SK-N-SH (cell line): ENCODE results near the gene SOX18. TPM values are rescaled to one million over a fixed set of nuclear protein-coding genes. Genes with fewer than 3 reads are reported as not detected.

Experiments
- CTCF ChIA-PET: fragments of 300-600, 350-600 bp; formaldehyde crosslinking; extraction: SDS; loops from one replicate; lab custom pipeline; 2021; lab: Yijun Ruan, JAX
- POLR2A ChIA-PET: fragments of 350-600 bp; sonication (Branson Sonifier 250); formaldehyde crosslinking; extraction: SDS; loops from one replicate; lab custom pipeline; 2020; ENCODE audit warnings: antibody characterized with exemption, inconsistent platforms; lab: Yijun Ruan, JAX
- DNase-seq: peaks from one replicate; pipeline ENCODE4 v3.0.0; 2012
- H2AFZ ChIP-seq: fragments of 200-600 bp; sonication (generic); 2 replicates; pipeline ENCODE4 v1.8.1; 2016; ENCODE audit warnings: antibody characterized with exemption, mild to moderate bottlenecking, low read depth
- H3F3A ChIP-seq: fragments of 200-600 bp; sonication (generic); replicated peaks from 2 replicates; pipeline ENCODE3; 2016; ENCODE audit warnings: antibody characterized with exemption, mild to moderate bottlenecking; ENCODE audit not compliant: insufficient read depth
- H3K27ac ChIP-seq, 2 experiments: fragments of 200-500 bp in 1 of 2; fragments of 200-600 bp in 1 of 2; sonication (Bioruptor generic) in 1 of 2; sonication (generic), shearing (Covaris generic) in 1 of 2; 2 replicates each; pipeline versions ENCODE4 v1.5.1 to v1.6.1; 2014 to 2016; ENCODE audit warnings: low read depth in 2 of 2, inconsistent platforms in 1 of 2, low read length in 1 of 2, mild to moderate bottlenecking in 1 of 2, mixed read lengths in 1 of 2
- H3K27me3 ChIP-seq: fragments of 200-600 bp; sonication (generic), shearing (Covaris generic); 2 replicates; pipeline ENCODE4 v1.6.1; 2016; ENCODE audit warnings: mixed run types; ENCODE audit not compliant: insufficient read depth
- H3K36me3 ChIP-seq, 2 experiments: fragments of 200-500 bp in 1 of 2; fragments of 200-600 bp in 1 of 2; sonication (Bioruptor generic) in 1 of 2; sonication (generic) in 1 of 2; replicated peaks in 1 of 2; 2 replicates each; pipeline versions ENCODE3 to v1.5.1; 2014 to 2016; ENCODE audit warnings: low read length in 1 of 2, mild to moderate bottlenecking in 1 of 2; ENCODE audit not compliant: insufficient read depth in 2 of 2, control insufficient read depth in 1 of 2
- H3K4me1 ChIP-seq, 2 experiments: fragments of 200-500 bp in 1 of 2; fragments of 200-600 bp in 1 of 2; sonication (Bioruptor generic) in 1 of 2; sonication (generic), shearing (Covaris generic) in 1 of 2; 2 replicates each; pipeline versions ENCODE4 v1.5.1 to v1.6.1; 2014 to 2016; ENCODE audit warnings: low read depth in 1 of 2, low read length in 1 of 2, mixed run types in 1 of 2; ENCODE audit not compliant: insufficient read depth in 2 of 2, control insufficient read depth in 1 of 2
- H3K4me2 ChIP-seq: fragments of 200-600 bp; sonication (generic), shearing (Covaris generic); 2 replicates; pipeline ENCODE4 v1.6.1; 2017; ENCODE audit warnings: mixed run types
- H3K4me3 ChIP-seq, 2 experiments: fragments of 200-500 bp in 1 of 2; fragments of 200-600 bp in 1 of 2; sonication (Bioruptor generic) in 1 of 2; sonication (generic), shearing (Covaris generic) in 1 of 2; 2 replicates each; pipeline versions ENCODE4 v1.5.1 to v1.8.1; 2014 to 2016; ENCODE audit warnings: low read depth in 2 of 2, inconsistent platforms in 1 of 2, low read length in 1 of 2, mild to moderate bottlenecking in 1 of 2, mixed read lengths in 1 of 2, moderate library complexity in 1 of 2
- H3K79me2 ChIP-seq: fragments of 200-600 bp; sonication (generic); 2 replicates; pipeline ENCODE4 v1.8.1; 2017; ENCODE audit warnings: mild to moderate bottlenecking; ENCODE audit not compliant: insufficient read depth
- H3K9ac ChIP-seq: fragments of 200-600 bp; sonication (generic); 2 replicates; pipeline ENCODE4 v1.6.1; 2017; ENCODE audit warnings: mixed run types
- H3K9me2 ChIP-seq: fragments of 200-600 bp; sonication (generic); 2 replicates; pipeline ENCODE4 v1.6.1; 2017; ENCODE audit warnings: mixed run types
- H3K9me3 ChIP-seq: fragments of 200-600 bp; sonication (generic); 2 replicates; pipeline ENCODE4 v1.6.1; 2017; ENCODE audit warnings: mixed run types, mild to moderate bottlenecking, moderate library complexity
- H4K20me1 ChIP-seq: fragments of 200-600 bp; sonication (generic); 2 replicates; pipeline ENCODE4 v1.6.1; 2017; ENCODE audit warnings: mild to moderate bottlenecking, mixed run types; ENCODE audit not compliant: insufficient read depth
- EP300 ChIP-seq, 2 experiments: IDR thresholded peaks; 2 replicates each; pipeline versions ENCODE4 v1.4.0 to v1.6.1; 2012; ENCODE audit warnings: borderline replicate concordance in 1 of 2, low read depth in 1 of 2, low read length in 1 of 2
- EZH2phosphoT487 ChIP-seq: fragments of 200-600 bp; sonication (generic); IDR thresholded peaks from 2 replicates; pipeline ENCODE4 v1.6.1; 2017; ENCODE audit warnings: low read depth, mixed run types, mild to moderate bottlenecking, antibody characterized with exemption, moderate library complexity, borderline replicate concordance
- FOSL2 ChIP-seq: IDR thresholded peaks from 2 replicates; pipeline ENCODE4 v1.4.0; 2012; ENCODE audit warnings: low read depth, mild to moderate bottlenecking, moderate library complexity, borderline replicate concordance
- FOXJ3 ChIP-seq: sonication (generic); formaldehyde crosslinking; IDR thresholded peaks from 2 replicates; pipeline ENCODE4 v1.5.1; 2020; ENCODE audit warnings: mild to moderate bottlenecking, missing genetic modification reagents
- IRF3 ChIP-seq: fragments of 150-350 bp; IDR thresholded peaks from 2 replicates; pipeline ENCODE4 v1.6.1; 2016; ENCODE audit warnings: mild to moderate bottlenecking, low read depth, low read length
- MEF2A ChIP-seq: IDR thresholded peaks from 2 replicates; pipeline ENCODE4 v1.4.0; 2012; ENCODE audit warnings: low read depth, borderline replicate concordance
- RAD21 ChIP-seq: IDR thresholded peaks from 2 replicates; pipeline ENCODE4 v1.6.1; 2012; ENCODE audit warnings: mild to moderate bottlenecking, low read length
- RCOR1 ChIP-seq: fragments of 150-350 bp; IDR thresholded peaks from 2 replicates; pipeline ENCODE4 v1.6.1; 2017; ENCODE audit warnings: antibody characterized with exemption, low read length
- SIN3A ChIP-seq: IDR thresholded peaks from 2 replicates; pipeline ENCODE4 v1.6.1; 2012; ENCODE audit warnings: low read depth, mild to moderate bottlenecking, low read length, moderate library complexity, borderline replicate concordance
- SMC3 ChIP-seq: IDR thresholded peaks from 2 replicates; pipeline ENCODE4 v1.6.1; 2012; ENCODE audit warnings: low read depth, low read length, improper control_type of control experiment
- TAF1 ChIP-seq: IDR thresholded peaks from 2 replicates; pipeline ENCODE4 v1.6.1; 2012; ENCODE audit warnings: low read depth, mild to moderate bottlenecking, low read length, moderate library complexity, borderline replicate concordance
- TCF12 ChIP-seq: IDR thresholded peaks from 2 replicates; pipeline ENCODE4 v1.4.0; 2012
- WGBS: methylation state at CpG from one replicate; pipeline ENCODE4 v1.1.6; 2017; ENCODE audit warnings: low lambda C conversion rate; 5-methylcytosine and 5-hydroxymethylcytosine counted together
- polyA plus RNA-seq, 3 experiments: library from polyadenylated mRNA; depleted of rRNA; stranded (reverse); fragments of >200 nt; gene quantifications; 2 replicates each; pipeline ENCODE4 v1.2.3, GENCODE V29; 2012
- TF ChIP-seq, protein P1 (sequence below): IDR thresholded peaks from 2 replicates; pipeline ENCODE4 v1.4.0; 2012; ENCODE audit warnings: low read depth, borderline replicate concordance
- TF ChIP-seq, protein P2 (sequence below): IDR thresholded peaks from 2 replicates; pipeline ENCODE4 v1.4.0; 2012; ENCODE audit warnings: low read depth, borderline replicate concordance

The SOX18 gene
- polyA plus RNA-seq, 1 of the 3 experiments (the other 2 are of a cell fraction): not detected

DNA sequence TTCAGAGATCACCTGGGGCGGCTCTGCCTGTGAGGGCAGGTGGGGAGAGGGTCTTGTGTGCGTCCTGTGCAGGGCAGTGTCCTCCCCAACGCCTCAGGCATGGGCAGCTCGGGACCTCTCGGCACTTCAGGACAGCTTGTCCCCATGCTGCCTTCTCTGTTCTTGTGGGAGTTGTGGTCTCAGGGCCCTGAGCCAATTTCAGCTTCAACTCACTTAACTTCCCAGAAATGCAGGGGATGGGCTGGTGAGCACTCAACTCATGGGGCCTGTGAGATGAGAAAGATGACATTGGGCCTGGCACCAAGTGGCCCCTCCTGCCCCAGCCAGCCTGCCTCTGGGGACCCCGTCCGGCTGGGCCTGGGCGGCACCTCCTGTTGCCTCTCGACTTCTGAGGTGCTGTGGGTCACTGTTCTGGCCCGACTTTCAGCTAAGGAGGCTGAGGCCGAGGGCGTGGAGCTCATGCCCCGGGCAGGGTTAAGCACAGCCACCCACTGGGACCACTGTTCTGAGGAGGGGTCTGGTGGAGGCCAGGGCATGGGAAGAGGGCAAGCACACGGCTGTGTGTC, 23.1 kb upstream of the SOX18 start:
- Histone ChIP-seq H3K27me3 (no peaks in the 10 kb centered on the region), H3K27ac (no peak overlapping the region), H3K9me2 (no peaks in the 10 kb centered on the region), H3K4me3 (no peak overlapping the region), H3K4me2 (no peak overlapping the region), H2AFZ (no peak overlapping the region), H3K79me2 (no peaks in the 10 kb centered on the region), H3K4me1 (peaks cover 0 to 4% of the 10 kb centered on the region in 2 experiments; a peak in 1 of 4 replicates), H3K9ac (no peak overlapping the region), H3K9me3 (no peaks in the 10 kb centered on the region), H4K20me1 (no peaks in the 10 kb centered on the region), H3F3A (no peaks in the 10 kb centered on the region), H3K36me3 (peaks cover 0 to 17% of the 10 kb centered on the region in 2 experiments)
- ChIA-PET POLR2A (no interaction called here), CTCF (interaction anchor here (0.8 to 2.9 kb wide), 3 partner anchors 10 to 48 kb away, joined by 4 to 10 read pairs (median 4); partner anchors contain the start of gene TCEA2)
- 85% methylated on average over 5 of the region's 14 CpGs for WGBS
- no peak for TF ChIP-seq FOXJ3
- DNase-seq: no peak

GRCh38 chr20:64071341-64072332, 22.2 kb upstream of the SOX18 start:
- Histone ChIP-seq H3K27me3 (no peaks in the 10 kb centered on the region), H3K9ac (no peak overlapping the region), H3K79me2 (no peaks in the 10 kb centered on the region), H3F3A (no peaks in the 10 kb centered on the region), H3K36me3 (peaks cover 0 to 17% of the 10 kb centered on the region in 2 experiments), H4K20me1 (no peaks in the 10 kb centered on the region), H3K4me1 (peaks cover 0 to 4% of the 10 kb centered on the region in 2 experiments; a peak in 1 of 4 replicates), H2AFZ (no peak overlapping the region), H3K4me2 (no peak overlapping the region), H3K9me3 (no peaks in the 10 kb centered on the region), H3K4me3 (no peak overlapping the region), H3K27ac (no peak overlapping the region), H3K9me2 (no peaks in the 10 kb centered on the region)
- TF ChIP-seq, protein P1, sequence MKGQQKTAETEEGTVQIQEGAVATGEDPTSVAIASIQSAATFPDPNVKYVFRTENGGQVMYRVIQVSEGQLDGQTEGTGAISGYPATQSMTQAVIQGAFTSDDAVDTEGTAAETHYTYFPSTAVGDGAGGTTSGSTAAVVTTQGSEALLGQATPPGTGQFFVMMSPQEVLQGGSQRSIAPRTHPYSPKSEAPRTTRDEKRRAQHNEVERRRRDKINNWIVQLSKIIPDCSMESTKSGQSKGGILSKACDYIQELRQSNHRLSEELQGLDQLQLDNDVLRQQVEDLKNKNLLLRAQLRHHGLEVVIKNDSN: no peak
- TF ChIP-seq IRF3 (no peak), TAF1 (no peak), FOSL2 (no peak), SMC3 (no peak), SIN3A (no peak), EP300 (IDR thresholded peaks at IDR 0.05; ENCODE audit: borderline replicate concordance in 1 of 2, low read depth in 1 of 2, low read length in 1 of 2) (no peak), EZH2phosphoT487 (no peak), MEF2A (no peak), TCF12 (no peak), RAD21 (no peak), RCOR1 (no peak)
- TF ChIP-seq, protein P2, sequence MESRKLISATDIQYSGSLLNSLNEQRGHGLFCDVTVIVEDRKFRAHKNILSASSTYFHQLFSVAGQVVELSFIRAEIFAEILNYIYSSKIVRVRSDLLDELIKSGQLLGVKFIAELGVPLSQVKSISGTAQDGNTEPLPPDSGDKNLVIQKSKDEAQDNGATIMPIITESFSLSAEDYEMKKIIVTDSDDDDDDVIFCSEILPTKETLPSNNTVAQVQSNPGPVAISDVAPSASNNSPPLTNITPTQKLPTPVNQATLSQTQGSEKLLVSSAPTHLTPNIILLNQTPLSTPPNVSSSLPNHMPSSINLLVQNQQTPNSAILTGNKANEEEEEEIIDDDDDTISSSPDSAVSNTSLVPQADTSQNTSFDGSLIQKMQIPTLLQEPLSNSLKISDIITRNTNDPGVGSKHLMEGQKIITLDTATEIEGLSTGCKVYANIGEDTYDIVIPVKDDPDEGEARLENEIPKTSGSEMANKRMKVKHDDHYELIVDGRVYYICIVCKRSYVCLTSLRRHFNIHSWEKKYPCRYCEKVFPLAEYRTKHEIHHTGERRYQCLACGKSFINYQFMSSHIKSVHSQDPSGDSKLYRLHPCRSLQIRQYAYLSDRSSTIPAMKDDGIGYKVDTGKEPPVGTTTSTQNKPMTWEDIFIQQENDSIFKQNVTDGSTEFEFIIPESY: no peak
- DNase-seq: no peak
- WGBS: 92% methylated on average over 15 of the region's 30 CpGs
- CTCF ChIA-PET: interaction anchor here (0.8 to 2.9 kb wide), 4 partner anchors 8 to 49 kb away, joined by 4 to 13 read pairs (median 7); partner anchors contain the start of genes OPRL1, RGS19 and TCEA2
- POLR2A ChIA-PET: no interaction called here
